OCI-LY7 (cell line): ENCODE data around the gene CYB561. TPM values are rescaled to one million over a fixed set of nuclear protein-coding genes. Genes with fewer than 3 reads are reported as not detected.

Experiments used
- BruUV-seq: library from RNA; stranded (reverse); fragments of 400-500 nt; replicated peaks from 2 replicates; lab custom pipeline; 2021; lab: Mats Ljungman, UMichigan
- CTCF ChIA-PET: fragments of 300-600 bp; sonication (Branson Sonifier 250); formaldehyde crosslinking; loops from one replicate; lab custom pipeline; 2022; ENCODE audit warnings: antibody characterized with exemption; ENCODE audit not compliant: unreplicated experiment; lab: Charles Lee
- POLR2A ChIA-PET: fragments of 300-600 bp; sonication (Branson Sonifier 250); formaldehyde crosslinking; loops from one replicate; lab custom pipeline; 2022; ENCODE audit warnings: antibody characterized with exemption; lab: Charles Lee
- DNase-seq: peaks from one replicate; pipeline ENCODE4 v3.0.0-alpha.2; 2015; ENCODE audit warnings: low spot score
- H2AFZ ChIP-seq: fragments of 200-600 bp; sonication (generic), shearing (Covaris generic); 2 replicates; pipeline ENCODE4 v1.6.1; 2014; ENCODE audit warnings: mild to moderate bottlenecking, antibody characterized with exemption, low read length, moderate library complexity
- H3K27ac ChIP-seq: fragments of 200-600 bp; sonication (generic); 2 replicates; pipeline ENCODE4 v1.5.1; 2014; ENCODE audit warnings: mixed run types, low read depth, mild to moderate bottlenecking, moderate library complexity, low read length, inconsistent platforms; ENCODE audit not compliant: poor library complexity, severe bottlenecking
- H3K36me3 ChIP-seq: fragments of 200-600 bp; sonication (generic); 2 replicates; pipeline ENCODE4 v1.6.1; 2014; ENCODE audit warnings: mild to moderate bottlenecking, antibody characterized with exemption, low read length, moderate library complexity, mixed read lengths; ENCODE audit not compliant: insufficient read depth
- H3K4me1 ChIP-seq: fragments of 200-600 bp; sonication (generic); 2 replicates; pipeline ENCODE4 v1.5.1; 2014; ENCODE audit warnings: mild to moderate bottlenecking, low read length; ENCODE audit not compliant: insufficient read depth, poor library complexity, severe bottlenecking
- H3K4me2 ChIP-seq: fragments of 200-600 bp; sonication (generic); 2 replicates; pipeline ENCODE4 v1.6.1; 2014; ENCODE audit warnings: mild to moderate bottlenecking, low read length
- H3K4me3 ChIP-seq: fragments of 200-600 bp; sonication (generic); 2 replicates; pipeline ENCODE4 v1.5.1; 2014; ENCODE audit warnings: mild to moderate bottlenecking, low read depth, low read length; ENCODE audit not compliant: poor library complexity, severe bottlenecking
- H3K79me2 ChIP-seq: fragments of 200-600 bp; sonication (generic); 2 replicates; pipeline ENCODE4 v1.6.1; 2016; ENCODE audit warnings: low read depth, mild to moderate bottlenecking, low read length, moderate library complexity, mixed read lengths; ENCODE audit not compliant: insufficient read depth
- H3K9me2 ChIP-seq: fragments of 200-600 bp; sonication (generic); 2 replicates; pipeline ENCODE4 v1.6.1; 2016; ENCODE audit warnings: mild to moderate bottlenecking, low read length, mixed read lengths; ENCODE audit not compliant: insufficient read depth
- H3K9me3 ChIP-seq: fragments of 200-600 bp; sonication (generic); 2 replicates; pipeline ENCODE4 v1.6.1; 2014; ENCODE audit warnings: mild to moderate bottlenecking, mixed run types, low read length, mixed read lengths
- H4K20me1 ChIP-seq: fragments of 200-600 bp; sonication (generic); 2 replicates; pipeline ENCODE4 v1.6.1; 2014; ENCODE audit warnings: mild to moderate bottlenecking, antibody characterized with exemption, low read length, moderate library complexity, mixed read lengths; ENCODE audit not compliant: insufficient read depth
- CTCF ChIP-seq: fragments of 200-600 bp; sonication (generic); conservative IDR thresholded peaks from 2 replicates; pipeline ENCODE4 v1.5.1; 2014; ENCODE audit warnings: mild to moderate bottlenecking, antibody characterized with exemption, low read length, moderate library complexity, mixed read lengths
- EZH2phosphoT487 ChIP-seq: fragments of 200-600 bp; sonication (generic); IDR thresholded peaks from 2 replicates; pipeline ENCODE4 v1.6.1; 2018; ENCODE audit warnings: low read depth, borderline replicate concordance, mild to moderate bottlenecking, mixed run types, antibody characterized with exemption, low read length, moderate library complexity, mixed read lengths
- intact Hi-C: fragments of 100-400 bp; cut with micrococcal nuclease; formaldehyde crosslinking; loops from one replicate; pipeline ENCODE4 v1.10.0; 2022; ENCODE audit not compliant: unreplicated experiment
- total RNA-seq, 2 experiments: library from RNA; depleted of rRNA in 1 of 2; stranded (reverse); fragments of >200 nt in 1 of 2; shearing (Covaris generic) in 1 of 2; gene quantifications; 2 replicates each; pipeline ENCODE4 v1.2.3, GENCODE V29; 2014 to 2022

Gene CYB561
- total RNA-seq, 2 experiments from 2014 or later: not detected

- TF ChIP-seq EZH2phosphoT487 (no peak), CTCF (no peak)
- POLR2A ChIA-PET: no interaction called here
- Histone ChIP-seq H3K4me3 (no peak overlapping the region), H3K79me2 (no peaks in the 10 kb centered on the region), H4K20me1 (no peaks in the 10 kb centered on the region), H3K36me3 (no peaks in the 10 kb centered on the region), H3K4me1 (peaks cover 8% of the 10 kb centered on the region), H2AFZ (no peak overlapping the region), H3K27ac (no peak overlapping the region), H3K4me2 (0 out of 2 replicates have a peak overlapping the region, but pooled peaks have one; percentile 3), H3K9me2 (no peaks in the 10 kb centered on the region), H3K9me3 (no peaks in the 10 kb centered on the region)
- BruUV-seq: no TSS peak
- intact Hi-C loops: no loop called here
- peak; percentile 18 for DNase-seq
- CTCF ChIA-PET: no interaction called here
Observed at GRCh38 chr17:63398680-63399079, 47.4 kb downstream of the CYB561 start.

- TF ChIP-seq EZH2phosphoT487 (no peak), CTCF (no peak)
- no peak overlapping the region for H2AFZ ChIP-seq
- H4K20me1 ChIP-seq: no peaks in the 10 kb centered on the region
- no peak overlapping the region for H3K27ac ChIP-seq
- intact Hi-C loops: no loop called here
- no peaks in the 10 kb centered on the region for H3K9me2 ChIP-seq
- CTCF ChIA-PET: no interaction called here
- H3K4me2 ChIP-seq: no peak overlapping the region
- no TSS peak for BruUV-seq
- H3K4me1 ChIP-seq: peaks cover 8% of the 10 kb centered on the region
- DNase-seq: no peak
- no peaks in the 10 kb centered on the region for H3K36me3 ChIP-seq
- POLR2A ChIA-PET: no interaction called here
- no peak overlapping the region for H3K4me3 ChIP-seq
- H3K79me2 ChIP-seq: no peaks in the 10 kb centered on the region
- no peaks in the 10 kb centered on the region for H3K9me3 ChIP-seq
Observed at GRCh38 chr17:63395075-63395805, 50.9 kb downstream of the CYB561 start.

- Histone ChIP-seq H3K4me2 (no peak overlapping the region), H3K36me3 (no peaks in the 10 kb centered on the region), H2AFZ (no peak overlapping the region), H3K4me3 (no peak overlapping the region), H3K9me3 (no peaks in the 10 kb centered on the region), H4K20me1 (no peaks in the 10 kb centered on the region), H3K4me1 (no peaks in the 10 kb centered on the region), H3K27ac (no peak overlapping the region), H3K79me2 (no peaks in the 10 kb centered on the region), H3K9me2 (no peaks in the 10 kb centered on the region)
- no TSS peak for BruUV-seq
- TF ChIP-seq CTCF (no peak), EZH2phosphoT487 (no peak)
- intact Hi-C loops: no loop called here
- CTCF ChIA-PET: no interaction called here
- POLR2A ChIA-PET: interaction anchor here (0.6 kb wide), 1 partner anchor 20 kb away, joined by 3 read pairs; no protein-coding TSS in a partner anchor
- DNase-seq: no peak
Observed at GRCh38 chr17:63390090-63390489, 56.0 kb downstream of the CYB561 start.
